DMS 273 (cell line): ENCODE data around the gene APBB2.
"Not testable (repeated sequence)": the region's sequence is repeated elsewhere in the genome, so short reads cannot be mapped to it uniquely, and the experiment has no call there.

Source experiments
- DNase-seq: peaks from one replicate; lab custom pipeline; 2025; ENCODE audit not compliant: unreplicated experiment; lab: John Stamatoyannopoulos, UW

Gene APBB2

GRCh38 chr4:41069838-41070237 lies 144.5 kb downstream of the APBB2 start:
- DNase-seq: peak; percentile 67

GRCh38 chr4:41069257-41069656 lies 145.1 kb downstream of the APBB2 start:
- no peak for DNase-seq

GRCh38 chr4:41067369-41067768 lies 147.0 kb downstream of the APBB2 start:
- DNase-seq: no peak

- DNase-seq: no peak
Observed at GRCh38 chr4:41066049-41066448, 148.3 kb downstream of the APBB2 start.

- DNase-seq: peak; percentile 3
Observed at GRCh38 chr4:41065434-41066006, 148.8 kb downstream of the APBB2 start.

- DNase-seq: no peak
Observed at GRCh38 chr4:41064953-41065352, 149.4 kb downstream of the APBB2 start.

- no peak for DNase-seq
Observed at GRCh38 chr4:41061482-41062185, 152.7 kb downstream of the APBB2 start.

GRCh38 chr4:41060352-41061334 lies 153.7 kb downstream of the APBB2 start:
- DNase-seq: no peak

- not testable (repeated sequence) for DNase-seq
Observed at GRCh38 chr4:41059411-41059810, 154.9 kb downstream of the APBB2 start.

- DNase-seq: no peak
Observed at GRCh38 chr4:41058426-41058825, 155.9 kb downstream of the APBB2 start.

- DNase-seq: no peak
Observed at GRCh38 chr4:41057467-41057866, 156.9 kb downstream of the APBB2 start.

- no peak for DNase-seq
Observed at GRCh38 chr4:41052287-41052686, 162.1 kb downstream of the APBB2 start.

- no peak for DNase-seq
Observed at GRCh38 chr4:41050880-41051775, 163.2 kb downstream of the APBB2 start.

GRCh38 chr4:41050116-41050515 lies 164.2 kb downstream of the APBB2 start:
- DNase-seq: no peak

GRCh38 chr4:41049176-41049575 lies 165.2 kb downstream of the APBB2 start:
- DNase-seq: not testable (repeated sequence)

GRCh38 chr4:41044791-41045190 lies 169.6 kb downstream of the APBB2 start:
- no peak for DNase-seq

GRCh38 chr4:41044165-41044564 lies 170.2 kb downstream of the APBB2 start:
- peak; percentile 1 for DNase-seq

GRCh38 chr4:41043465-41043864 lies 170.9 kb downstream of the APBB2 start:
- DNase-seq: peak; percentile 4

GRCh38 chr4:41041551-41041950 lies 172.8 kb downstream of the APBB2 start:
- no peak for DNase-seq

GRCh38 chr4:41039317-41039716 lies 175.0 kb downstream of the APBB2 start:
- DNase-seq: no peak

GRCh38 chr4:41038304-41038703 lies 176.0 kb downstream of the APBB2 start:
- no peak for DNase-seq
